Measurements from ENCODE around the gene SMC5.
"Not testable (repeated sequence)": the region's sequence is repeated elsewhere in the genome, so short reads cannot be mapped to it uniquely, and the experiment has no call there.

SMC5 gene

GRCh38 chr9:70263421-70263820, 4.6 kb downstream of the SMC5 start:
- no peak for DNase-seq (ENCODE audit: low read depth in 2 of 2)

- no peak for DNase-seq (ENCODE audit: low read depth in 2 of 2)
Observed at GRCh38 chr9:70278305-70278704, 19.5 kb downstream of the SMC5 start.

GRCh38 chr9:70283848-70284247, 25.1 kb downstream of the SMC5 start:
- DNase-seq (ENCODE audit: low read depth in 2 of 2) = no peak

GRCh38 chr9:70285246-70285645, 26.5 kb downstream of the SMC5 start:
- peak in 1 of 2 experiments; percentile 1 for DNase-seq (ENCODE audit: low read depth in 2 of 2)

GRCh38 chr9:70285981-70286598, 27.3 kb downstream of the SMC5 start:
- DNase-seq (ENCODE audit: low read depth in 2 of 2) = no peak

- no peak for DNase-seq (ENCODE audit: low read depth in 2 of 2)
Observed at GRCh38 chr9:70290626-70291025, 31.8 kb downstream of the SMC5 start.

- DNase-seq (ENCODE audit: low read depth in 2 of 2) = no peak
Observed at GRCh38 chr9:70291446-70291845, 32.7 kb downstream of the SMC5 start.

GRCh38 chr9:70292253-70292652, 33.5 kb downstream of the SMC5 start:
- no peak for DNase-seq (ENCODE audit: low read depth in 2 of 2)

- no peak for DNase-seq (ENCODE audit: low read depth in 2 of 2)
Observed at GRCh38 chr9:70293214-70293613, 34.4 kb downstream of the SMC5 start.

GRCh38 chr9:70297141-70297540, 38.4 kb downstream of the SMC5 start:
- DNase-seq (ENCODE audit: low read depth in 2 of 2) = no peak

GRCh38 chr9:70298245-70298771, 39.5 kb downstream of the SMC5 start:
- DNase-seq (ENCODE audit: low read depth in 2 of 2) = no peak

- peak; percentile 44 to 45 for DNase-seq (ENCODE audit: low read depth in 2 of 2)
Observed at GRCh38 chr9:70303268-70303667, 44.5 kb downstream of the SMC5 start.

- DNase-seq (ENCODE audit: low read depth in 2 of 2) = no peak
Observed at GRCh38 chr9:70304810-70305209, 46.0 kb downstream of the SMC5 start.

GRCh38 chr9:70315389-70315788, 56.6 kb downstream of the SMC5 start:
- no peak for DNase-seq (ENCODE audit: low read depth in 2 of 2)

- DNase-seq (ENCODE audit: low read depth in 2 of 2) = no peak
Observed at GRCh38 chr9:70318002-70318401, 59.2 kb downstream of the SMC5 start.

- no peak for DNase-seq (ENCODE audit: low read depth in 2 of 2)
Observed at GRCh38 chr9:70322096-70322495, 63.3 kb downstream of the SMC5 start.

GRCh38 chr9:70324963-70325362, 66.2 kb downstream of the SMC5 start:
- peak; percentile 34 to 36 for DNase-seq (ENCODE audit: low read depth in 2 of 2)

GRCh38 chr9:70328625-70329024, 69.8 kb downstream of the SMC5 start:
- not testable (repeated sequence) for DNase-seq (ENCODE audit: low read depth in 2 of 2)

- DNase-seq (ENCODE audit: low read depth in 2 of 2) = peak in 1 of 2 experiments; percentile 11
Observed at GRCh38 chr9:70340572-70340971, 81.8 kb downstream of the SMC5 start.

GRCh38 chr9:70347046-70347445, 88.3 kb downstream of the SMC5 start:
- no peak for DNase-seq (ENCODE audit: low read depth in 2 of 2)

GRCh38 chr9:70352356-70352755, 93.6 kb downstream of the SMC5 start:
- peak; percentile 2 to 5 for DNase-seq (ENCODE audit: low read depth in 2 of 2)

- no peak for DNase-seq (ENCODE audit: low read depth in 2 of 2)
Observed at GRCh38 chr9:70352802-70353201, 94.0 kb downstream of the SMC5 start.

GRCh38 chr9:70355801-70356200, 97.0 kb downstream of the SMC5 start:
- no peak for DNase-seq (ENCODE audit: low read depth in 2 of 2)

GRCh38 chr9:70362952-70363351, 104.2 kb downstream of the SMC5 start:
- no peak for DNase-seq (ENCODE audit: low read depth in 2 of 2)

All from fibroblast of skin of left quadriceps (primary cell).